Liver (tissue), 3 donors: Measurements from ENCODE around the gene LRMDA.

ENCODE experiments used
- ATF3 ChIP-seq: IDR thresholded peaks from 2 replicates; pipeline ENCODE4 v1.6.1; 2016; ENCODE audit warnings: antibody characterized with exemption
- CTCF ChIP-seq: fragments of 150-350 bp; IDR thresholded peaks from 2 replicates; pipeline ENCODE4 v1.5.1; 2017; ENCODE audit warnings: improper control_type of control experiment, low read depth, low read length; ENCODE audit not compliant: missing input control
- EGR1 ChIP-seq, 2 donors: IDR thresholded peaks; 2 replicates each; pipeline ENCODE4 v1.6.1; 2016 to 2018; ENCODE audit warnings: antibody characterized with exemption in 2 of 2, low read depth in 2 of 2
- GABPA ChIP-seq, 2 donors: IDR thresholded peaks in 1 of 2; conservative IDR thresholded peaks in 1 of 2; 2 replicates each; pipeline ENCODE4 v1.6.1; 2016; ENCODE audit warnings: antibody characterized with exemption in 2 of 2, mild to moderate bottlenecking in 1 of 2, moderate library complexity in 1 of 2
- MAX ChIP-seq: IDR thresholded peaks from 2 replicates; pipeline ENCODE4 v1.6.1; 2016; ENCODE audit warnings: antibody characterized with exemption
- NR2F2 ChIP-seq: IDR thresholded peaks from 2 replicates; pipeline ENCODE4 v1.6.1; 2016; ENCODE audit warnings: antibody characterized with exemption
- RAD21 ChIP-seq, 2 donors: IDR thresholded peaks; 2 replicates each; pipeline ENCODE4 v1.6.1; 2016; ENCODE audit warnings: antibody characterized with exemption in 2 of 2, mild to moderate bottlenecking in 2 of 2
- REST ChIP-seq: IDR thresholded peaks from 2 replicates; pipeline ENCODE4 v1.6.1; 2016; ENCODE audit warnings: antibody characterized with exemption, mild to moderate bottlenecking
- SP1 ChIP-seq: IDR thresholded peaks from 2 replicates; pipeline ENCODE4 v1.6.1; 2018; ENCODE audit warnings: antibody characterized with exemption, mild to moderate bottlenecking
- TAF1 ChIP-seq: conservative IDR thresholded peaks from 2 replicates; pipeline ENCODE4 v1.6.1; 2016; ENCODE audit warnings: antibody characterized with exemption, mild to moderate bottlenecking
- YY1 ChIP-seq: IDR thresholded peaks from 2 replicates; pipeline ENCODE4 v1.6.1; 2016; ENCODE audit warnings: antibody characterized with exemption, mild to moderate bottlenecking
- ZBTB33 ChIP-seq: IDR thresholded peaks from 2 replicates; pipeline ENCODE4 v1.6.1; 2016; ENCODE audit warnings: antibody characterized with exemption
- donor health status: healthy.
- donor health status: healthy.

GRCh38 chr10:76129213-76129612, 697.8 kb downstream of the LRMDA start:
- TF ChIP-seq CTCF (no peak), MAX (no peak), REST (no peak), EGR1 (IDR thresholded peaks at IDR 0.05; ENCODE audit: low read depth in 2 of 2) (no peak), TAF1 (no peak), ZBTB33 (no peak), YY1 (no peak), ATF3 (no peak), SP1 (no peak), GABPA (IDR thresholded peaks at IDR 0.05 in 1 of 2, conservative IDR thresholded peaks at IDR 0.05 in 1 of 2) (no peak), RAD21 (IDR thresholded peaks at IDR 0.05) (no peak), NR2F2 (no peak)
